GM18505 (cell line): Measurements from ENCODE around the gene CABLES2.

Source experiments
- ATAC-seq: cut with Tn5 transposase; IDR thresholded peaks from one replicate; pipeline ENCODE4 v1.9.1; 2021; ENCODE audit not compliant: unreplicated experiment
- POLR2A ChIP-seq: IDR thresholded peaks from 4 replicates; pipeline ENCODE4 v1.6.1; 2011; ENCODE audit warnings: borderline replicate concordance; ENCODE audit not compliant: insufficient read depth, insufficient read length; ENCODE audit errors: extremely low read depth

The CABLES2 gene

GRCh38 chr20:62344782-62345181, 62.3 kb downstream of the CABLES2 start:
- no peak for ATAC-seq
- TF ChIP-seq POLR2A, result no peak

GRCh38 chr20:62344092-62344491, 63.0 kb downstream of the CABLES2 start:
- no peak for TF ChIP-seq POLR2A
- no peak for ATAC-seq

GRCh38 chr20:62342910-62343309, 64.2 kb downstream of the CABLES2 start:
- no peak for TF ChIP-seq POLR2A
- ATAC-seq, result no peak

GRCh38 chr20:62339647-62340062, 67.4 kb downstream of the CABLES2 start:
- peak; percentile 56 for ATAC-seq
- TF ChIP-seq POLR2A, result peak; percentile 59
